ENCODE results near the gene ELMOD3.
"Not testable (repeated sequence)": the region's sequence is repeated elsewhere in the genome, so short reads cannot be mapped to it uniquely, and the experiment has no call there.

ELMOD3 gene

GRCh38 chr2:85378257-85378656 lies 23.7 kb downstream of the ELMOD3 start:
- in situ Hi-C loops (cut with MboI; ENCODE audit: low pct_unique_long_range_greater_than_20kb, low sequenced_read_pairs, unreplicated experiment), result no loop called here
- TF ChIP-seq CTCF (IDR thresholded peaks at IDR 0.05; ENCODE audit: extremely low read depth, insufficient read depth, missing control alignments), result no peak
- DNase-seq (ENCODE audit: low spot score), result no peak

- TF ChIP-seq CTCF (IDR thresholded peaks at IDR 0.05; ENCODE audit: extremely low read depth, insufficient read depth, missing control alignments), result no peak
- DNase-seq (ENCODE audit: low spot score), result no peak
- in situ Hi-C loops (cut with MboI; ENCODE audit: low pct_unique_long_range_greater_than_20kb, low sequenced_read_pairs, unreplicated experiment), result no loop called here
These were observed 25.5 kb downstream of the ELMOD3 start for GRCh38 chr2:85380048-85380447.

GRCh38 chr2:85383151-85383550 lies 28.6 kb downstream of the ELMOD3 start:
- in situ Hi-C loops (cut with MboI; ENCODE audit: low pct_unique_long_range_greater_than_20kb, low sequenced_read_pairs, unreplicated experiment); DNase-seq (ENCODE audit: low spot score): not testable (repeated sequence)

GRCh38 chr2:85383850-85384249 lies 29.3 kb downstream of the ELMOD3 start:
- DNase-seq (ENCODE audit: low spot score), result no peak
- no peak for TF ChIP-seq CTCF (IDR thresholded peaks at IDR 0.05; ENCODE audit: extremely low read depth, insufficient read depth, missing control alignments)
- in situ Hi-C loops (cut with MboI; ENCODE audit: low pct_unique_long_range_greater_than_20kb, low sequenced_read_pairs, unreplicated experiment), result no loop called here

GRCh38 chr2:85385746-85386145 lies 31.2 kb downstream of the ELMOD3 start:
- DNase-seq (ENCODE audit: low spot score), result no peak
- no peak for TF ChIP-seq CTCF (IDR thresholded peaks at IDR 0.05; ENCODE audit: extremely low read depth, insufficient read depth, missing control alignments)
- in situ Hi-C loops (cut with MboI; ENCODE audit: low pct_unique_long_range_greater_than_20kb, low sequenced_read_pairs, unreplicated experiment), result no loop called here

DNA sequence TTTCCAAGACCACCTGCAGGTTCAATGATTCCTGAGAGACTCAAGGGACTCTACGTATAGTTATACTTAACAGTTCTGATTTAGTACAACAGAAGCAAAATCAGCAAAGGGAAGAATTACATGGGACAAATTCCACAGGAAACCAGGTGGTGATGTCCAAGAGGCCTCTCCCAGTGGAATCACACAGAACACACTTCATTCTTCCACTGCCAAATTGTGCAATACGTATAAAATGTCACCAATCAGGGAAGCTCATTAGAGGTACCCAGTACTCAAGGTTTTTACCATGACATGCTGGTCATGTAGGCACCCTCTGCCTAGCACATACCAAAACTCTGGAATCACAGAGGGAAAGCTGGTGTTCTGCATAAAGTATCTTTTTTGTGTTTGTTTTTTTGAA lies 33.2 kb downstream of the ELMOD3 start:
- TF ChIP-seq CTCF (IDR thresholded peaks at IDR 0.05; ENCODE audit: extremely low read depth, insufficient read depth, missing control alignments), result no peak
- DNase-seq (ENCODE audit: low spot score), result no peak
- in situ Hi-C loops (cut with MboI; ENCODE audit: low pct_unique_long_range_greater_than_20kb, low sequenced_read_pairs, unreplicated experiment), result no loop called here

- no peak for DNase-seq (ENCODE audit: low spot score)
- in situ Hi-C loops (cut with MboI; ENCODE audit: low pct_unique_long_range_greater_than_20kb, low sequenced_read_pairs, unreplicated experiment), result no loop called here
- no peak for TF ChIP-seq CTCF (IDR thresholded peaks at IDR 0.05; ENCODE audit: extremely low read depth, insufficient read depth, missing control alignments)
These were observed 34.4 kb downstream of the ELMOD3 start for GRCh38 chr2:85388878-85389538.

Measured in GM13977 (cell line).